GM12892 (cell line): Measurements from ENCODE around the gene FAM83D.

ENCODE experiments used
- POLR2A ChIP-seq: IDR thresholded peaks from 2 replicates; pipeline ENCODE4 v1.6.1; 2011; ENCODE audit warnings: low read depth, low read length, control low read depth
- POLR2AphosphoS5 ChIP-seq: IDR thresholded peaks from 2 replicates; pipeline ENCODE4 v1.6.1; 2011; ENCODE audit warnings: low read depth, low read length, control low read depth
- TAF1 ChIP-seq: IDR thresholded peaks from 2 replicates; pipeline ENCODE4 v1.6.1; 2011; ENCODE audit warnings: low read depth, mild to moderate bottlenecking, control low read depth, low read length, borderline replicate concordance

DNA sequence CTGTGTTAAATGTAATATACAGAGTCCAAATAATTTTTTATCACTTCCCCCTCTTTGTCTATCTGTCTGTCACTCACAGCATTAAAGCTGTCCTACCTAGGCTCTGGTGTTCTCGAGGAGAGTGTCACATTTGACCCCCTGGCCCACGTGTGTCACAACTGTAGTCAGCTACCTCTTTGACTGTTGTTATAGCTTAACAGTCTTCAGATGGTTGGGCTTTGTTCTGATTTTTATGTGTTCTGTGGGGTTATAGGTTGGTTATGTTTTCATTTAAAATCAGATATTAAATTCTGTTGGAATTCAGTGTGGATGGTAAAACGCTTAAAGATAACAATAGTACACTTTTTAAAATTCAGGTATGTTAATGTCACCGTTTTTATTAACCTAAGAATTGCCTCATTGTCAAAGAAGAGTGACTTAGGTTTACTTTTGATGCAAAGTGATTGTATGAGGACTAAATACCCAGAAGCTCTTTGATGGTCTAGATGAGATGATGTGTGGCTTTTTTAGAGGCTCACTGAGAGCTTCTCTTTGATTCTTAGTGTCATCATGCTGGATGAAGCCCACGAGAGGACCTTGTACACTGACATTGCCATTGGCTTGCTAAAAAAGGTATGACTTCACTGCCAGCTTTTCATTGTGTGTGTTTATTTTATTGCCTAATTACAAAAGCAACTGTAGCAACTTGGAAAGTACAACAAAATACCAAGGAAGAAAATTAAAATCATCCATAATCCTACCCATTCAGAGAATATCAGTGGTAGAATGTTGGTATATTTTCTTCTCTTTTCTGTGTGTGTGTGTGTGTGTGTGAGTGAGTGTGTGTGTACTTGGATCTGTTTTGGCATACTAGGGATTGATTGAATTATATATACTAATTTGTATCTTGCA is 65.8 kb downstream of the FAM83D start:
- TF ChIP-seq POLR2A, result no peak
- TF ChIP-seq TAF1, result no peak
- no peak for TF ChIP-seq POLR2AphosphoS5
